H9 (cell line): Measurements from ENCODE around the gene ESPNL. TPM values are rescaled to one million over a fixed set of nuclear protein-coding genes. Genes with fewer than 3 reads are reported as not detected.

Experiments used
- DNase-seq: peaks from one replicate; pipeline ENCODE4 v3.0.0-alpha.2; 2017
- H2AFZ ChIP-seq: one replicate; pipeline ENCODE4 v1.6.1; 2013; ENCODE audit warnings: mild to moderate bottlenecking, low read length, control low read depth, moderate library complexity
- H2AK5ac ChIP-seq: 2 replicates; pipeline ENCODE4 v1.6.1; 2013; ENCODE audit warnings: low read length, control low read depth, mixed read lengths; ENCODE audit not compliant: insufficient read length
- H2BK120ac ChIP-seq: one replicate; pipeline ENCODE4 v1.6.1; 2013; ENCODE audit warnings: low read depth, mild to moderate bottlenecking, low read length, control low read depth, inconsistent platforms; ENCODE audit not compliant: poor library complexity, severe bottlenecking
- H2BK12ac ChIP-seq: 2 replicates; pipeline ENCODE4 v1.6.1; 2013; ENCODE audit warnings: low read length, control low read depth, mixed read lengths, low read depth; ENCODE audit not compliant: insufficient read length
- H2BK15ac ChIP-seq: 2 replicates; pipeline ENCODE4 v1.6.1; 2013; ENCODE audit warnings: low read depth, low read length, control low read depth
- H2BK20ac ChIP-seq: one replicate; pipeline ENCODE4 v1.6.1; 2013; ENCODE audit warnings: low read depth, mild to moderate bottlenecking, low read length, control low read depth, inconsistent platforms; ENCODE audit not compliant: poor library complexity, severe bottlenecking
- H2BK5ac ChIP-seq: 2 replicates; pipeline ENCODE4 v1.6.1; 2013; ENCODE audit warnings: low read length, control low read depth, mixed read lengths; ENCODE audit not compliant: insufficient read length
- H3K14ac ChIP-seq: 2 replicates; pipeline ENCODE4 v1.6.1; 2013; ENCODE audit warnings: low read length, control low read depth; ENCODE audit not compliant: insufficient read depth
- H3K18ac ChIP-seq: 2 replicates; pipeline ENCODE4 v1.6.1; 2013; ENCODE audit warnings: low read depth, mild to moderate bottlenecking, mixed read lengths, low read length, control low read depth; ENCODE audit not compliant: insufficient read length
- H3K23ac ChIP-seq: 2 replicates; pipeline ENCODE4 v1.6.1; 2013; ENCODE audit warnings: low read length, control low read depth, mixed read lengths, low read depth; ENCODE audit not compliant: insufficient read length
- H3K23me2 ChIP-seq: 2 replicates; pipeline ENCODE4 v1.6.1; 2013; ENCODE audit warnings: low read depth, mild to moderate bottlenecking, mixed read lengths, low read length, control low read depth; ENCODE audit not compliant: insufficient read length, poor library complexity, severe bottlenecking
- H3K27ac ChIP-seq: 2 replicates; pipeline ENCODE4 v1.5.1; 2013; ENCODE audit warnings: low read length, control low read depth, mixed read lengths, low read depth; ENCODE audit not compliant: insufficient read length
- H3K27me3 ChIP-seq: 2 replicates; pipeline ENCODE4 v1.6.1; 2013; ENCODE audit warnings: low read length, control low read depth, inconsistent platforms; ENCODE audit not compliant: insufficient read depth
- H3K4ac ChIP-seq: 2 replicates; pipeline ENCODE4 v1.6.1; 2013; ENCODE audit warnings: low read depth, mild to moderate bottlenecking, control low read depth, inconsistent platforms, low read length, moderate library complexity
- H3K4me1 ChIP-seq: 2 replicates; pipeline ENCODE4 v1.6.1; 2013; ENCODE audit warnings: low read length, control low read depth, inconsistent platforms; ENCODE audit not compliant: insufficient read depth
- H3K4me2 ChIP-seq: 2 replicates; pipeline ENCODE4 v1.6.1; 2013; ENCODE audit warnings: low read length, control low read depth, mixed read lengths; ENCODE audit not compliant: insufficient read length, insufficient read depth
- H3K56ac ChIP-seq: 2 replicates; pipeline ENCODE4 v1.6.1; 2013; ENCODE audit warnings: low read depth, mild to moderate bottlenecking, mixed read lengths, low read length, control low read depth; ENCODE audit not compliant: insufficient read length
- H3K79me1 ChIP-seq: 2 replicates; pipeline ENCODE4 v1.6.1; 2013; ENCODE audit warnings: low read depth, mild to moderate bottlenecking, moderate library complexity, low read length, control low read depth, inconsistent platforms; ENCODE audit not compliant: insufficient read depth, poor library complexity, severe bottlenecking
- H3K79me2 ChIP-seq: 2 replicates; pipeline ENCODE4 v1.6.1; 2013; ENCODE audit warnings: low read length, control low read depth, inconsistent platforms; ENCODE audit not compliant: insufficient read depth
- H3K9ac ChIP-seq: 2 replicates; pipeline ENCODE4 v1.6.1; 2013; ENCODE audit warnings: low read length, control low read depth, mixed read lengths; ENCODE audit not compliant: insufficient read length; ENCODE audit errors: extremely low read depth
- H3K9me3 ChIP-seq: one replicate; pipeline ENCODE4 v1.6.1; 2013; ENCODE audit warnings: low read depth, low read length, inconsistent platforms; ENCODE audit not compliant: control insufficient read depth
- H3T11ph ChIP-seq: one replicate; pipeline ENCODE4 v1.6.1; 2013; ENCODE audit warnings: mild to moderate bottlenecking, low read length, control low read depth, inconsistent platforms
- H4K20me1 ChIP-seq: one replicate; pipeline ENCODE4 v1.6.1; 2013; ENCODE audit not compliant: control insufficient read depth, insufficient read length, insufficient read depth
- H4K5ac ChIP-seq: 2 replicates; pipeline ENCODE4 v1.6.1; 2013; ENCODE audit warnings: low read depth, mild to moderate bottlenecking, mixed read lengths, low read length, control low read depth; ENCODE audit not compliant: insufficient read length
- H4K8ac ChIP-seq: replicated peaks from 2 replicates; pipeline ENCODE4 v1.6.1; 2013; ENCODE audit warnings: low read length, control low read depth, mixed read lengths, low read depth; ENCODE audit not compliant: insufficient read length
- H4K91ac ChIP-seq: 2 replicates; pipeline ENCODE4 v1.6.1; 2013; ENCODE audit warnings: low read depth, mild to moderate bottlenecking, moderate library complexity, mixed read lengths, low read length, control low read depth; ENCODE audit not compliant: insufficient read length
- H3K27ac Mint-ChIP-seq, 3 experiments: 2 replicates in 2 of 3; 3 replicates in 1 of 3; pipeline ENCODE4 v1.8.0; 2020 to 2021; ENCODE audit warnings: mixed read lengths in 3 of 3, mild to moderate bottlenecking in 1 of 3, moderate library complexity in 1 of 3
- H3K27me3 Mint-ChIP-seq: 2 replicates; pipeline ENCODE4 v1.8.0; 2021; ENCODE audit warnings: low read depth, mild to moderate bottlenecking, moderate library complexity, mixed read lengths
- H3K36me3 Mint-ChIP-seq, 3 experiments: 2 replicates in 2 of 3; 3 replicates in 1 of 3; pipeline ENCODE4 v1.8.0; 2020 to 2021; ENCODE audit warnings: low read depth in 3 of 3, mixed read lengths in 3 of 3; ENCODE audit not compliant: insufficient read depth in 1 of 3
- H3K4me1 Mint-ChIP-seq, 2 experiments: 2 replicates each; pipeline ENCODE4 v1.8.0; 2020; ENCODE audit warnings: mixed read lengths in 2 of 2
- H3K4me3 Mint-ChIP-seq, 2 experiments: 2 replicates in 1 of 2; 3 replicates in 1 of 2; pipeline ENCODE4 v1.8.0; 2020 to 2021; ENCODE audit warnings: mild to moderate bottlenecking in 2 of 2, mixed read lengths in 2 of 2, moderate library complexity in 1 of 2
- H3K9me3 Mint-ChIP-seq, 2 experiments: 2 replicates in 1 of 2; 3 replicates in 1 of 2; pipeline ENCODE4 v1.8.0; 2020; ENCODE audit warnings: mild to moderate bottlenecking in 2 of 2, mixed read lengths in 2 of 2, moderate library complexity in 1 of 2
- CTCF ChIP-seq: fragments of 200-600 bp; sonication (generic); conservative IDR thresholded peaks from 3 replicates; pipeline ENCODE4 v1.8.0; 2021; ENCODE audit warnings: antibody characterized with exemption, mild to moderate bottlenecking
- WGBS: extraction: QIAGEN DNeasy Blood & Tissue Kit; methylation state at CpG from one replicate; pipeline ENCODE4 v1.1.7; 2013; ENCODE audit warnings: missing lambda C conversion rate, low lambda C conversion rate, mixed read lengths; ENCODE audit not compliant: insufficient read length; ENCODE audit errors: extremely low coverage; 5-methylcytosine and 5-hydroxymethylcytosine counted together
- total RNA-seq: library from RNA; stranded (reverse); gene quantifications from 2 replicates; pipeline ENCODE4 v1.2.1, GENCODE V29; 2021

ESPNL gene
- total RNA-seq, 1 experiment from 2014 or later, result 0.17 TPM

DNA sequence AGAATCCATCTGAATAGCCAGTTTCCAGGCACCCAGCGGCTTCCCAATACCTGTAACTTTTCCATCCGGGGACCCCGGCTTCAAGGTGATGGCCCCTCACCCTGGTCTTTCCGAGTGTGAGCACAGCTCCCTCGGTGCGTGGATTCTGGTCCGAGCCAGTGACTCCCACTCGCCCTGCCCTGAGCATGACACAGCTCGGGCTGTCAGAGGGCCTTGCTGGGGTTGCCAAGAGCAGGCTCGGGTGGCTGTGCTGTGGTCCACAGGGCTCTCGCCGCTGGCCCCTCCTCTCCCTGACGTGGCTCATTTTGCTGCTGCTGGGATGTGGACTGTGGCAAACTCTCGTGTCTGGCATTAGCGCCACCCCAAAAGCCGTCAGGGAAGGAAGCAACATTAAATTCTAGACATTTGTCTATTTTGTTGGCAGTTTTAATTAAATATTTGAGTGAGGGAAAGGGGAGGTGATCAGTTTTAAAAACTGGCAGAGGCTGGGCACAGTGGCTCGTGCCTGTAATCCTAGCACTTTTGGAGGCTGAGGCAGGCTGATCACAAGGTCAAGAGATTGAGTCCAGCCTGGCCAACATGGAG, 5.6 kb upstream of the ESPNL start:
- no peak overlapping the region for H4K91ac ChIP-seq
- no peak overlapping the region for H3K18ac ChIP-seq
- H2BK5ac ChIP-seq, result no peak overlapping the region
- no peaks in the 10 kb centered on the region for H3K79me2 ChIP-seq
- no peak overlapping the region for H3K23ac ChIP-seq
- no peak overlapping the region for H2BK120ac ChIP-seq
- WGBS, result no CpG with 5 or more reads among the region's 17 CpGs
- no peaks in the 10 kb centered on the region for H3K9me3 ChIP-seq
- no peak overlapping the region for H3T11ph ChIP-seq
- Mint-ChIP-seq H3K4me3 (no peak overlapping the region), H3K27me3 (peaks cover 2% of the 10 kb centered on the region), H3K27ac (no peak overlapping the region), H3K4me1 (peaks cover 31 to 43% of the 10 kb centered on the region in 2 experiments), H3K9me3 (no peaks in the 10 kb centered on the region), H3K36me3 (peaks cover 14 to 46% (median 21%) of the 10 kb centered on the region in 3 experiments; a peak in 6 of 7 replicates)
- H3K4ac ChIP-seq, result no peak overlapping the region
- H3K27ac ChIP-seq, result no peak overlapping the region
- no peak overlapping the region for H2AFZ ChIP-seq
- no peak for DNase-seq
- H3K4me2 ChIP-seq, result no peak overlapping the region
- H2BK12ac ChIP-seq, result no peak overlapping the region
- no peak overlapping the region for H4K5ac ChIP-seq
- no peaks in the 10 kb centered on the region for H3K79me1 ChIP-seq
- no peak overlapping the region for H2BK15ac ChIP-seq
- H2AK5ac ChIP-seq, result no peak overlapping the region
- no peak overlapping the region for H4K8ac ChIP-seq
- H2BK20ac ChIP-seq, result no peak overlapping the region
- TF ChIP-seq CTCF, result no peak
- H3K9ac ChIP-seq, result no peak overlapping the region
- no peak overlapping the region for H3K56ac ChIP-seq
- H3K4me1 ChIP-seq, result peaks cover 3% of the 10 kb centered on the region; the same call in 1 of the 2 replicates
- H3K27me3 ChIP-seq, result no peaks in the 10 kb centered on the region
- H3K23me2 ChIP-seq, result no peaks in the 10 kb centered on the region
- H3K14ac ChIP-seq, result no peak overlapping the region
- no peaks in the 10 kb centered on the region for H4K20me1 ChIP-seq
